GM11168 (cell line): ENCODE measurements around the gene AGRN.
"Not testable (repeated sequence)": the region's sequence is repeated elsewhere in the genome, so short reads cannot be mapped to it uniquely, and the experiment has no call there.

Experiments used
- in situ Hi-C: fragments of 300-500 bp; cut with MboI; formaldehyde crosslinking; loops from one replicate; pipeline ENCODE4 v1.12.0; 2022; ENCODE audit warnings: low sequenced_read_pairs; ENCODE audit not compliant: unreplicated experiment

The AGRN gene

GRCh38 chr1:1100296-1100695 is 80.4 kb downstream of the AGRN start:
- in situ Hi-C loops: no loop called here

- in situ Hi-C loops: no loop called here
Measured at GRCh38 chr1:1101503-1101902, 81.6 kb downstream of the AGRN start.

- in situ Hi-C loops: not testable (repeated sequence)
Measured at GRCh38 chr1:1104152-1104551, 84.2 kb downstream of the AGRN start.
